K562 treated with DMSO at 1 percent for 24 hours (cell line): ENCODE measurements around the gene CEP170B. TPM values are rescaled to one million over a fixed set of nuclear protein-coding genes. Genes with fewer than 3 reads are reported as not detected.

Source experiments
- total RNA-seq: library from RNA; unstranded; fragments of 300-600 nt; gene quantifications from 2 replicates; pipeline ENCODE4 v1.2.3, GENCODE V29; 2022; ENCODE audit warnings: low read depth; ENCODE audit not compliant: insufficient read depth

Gene CEP170B
- total RNA-seq: 6.0 and 6.9 TPM in 2 replicates

DNA sequence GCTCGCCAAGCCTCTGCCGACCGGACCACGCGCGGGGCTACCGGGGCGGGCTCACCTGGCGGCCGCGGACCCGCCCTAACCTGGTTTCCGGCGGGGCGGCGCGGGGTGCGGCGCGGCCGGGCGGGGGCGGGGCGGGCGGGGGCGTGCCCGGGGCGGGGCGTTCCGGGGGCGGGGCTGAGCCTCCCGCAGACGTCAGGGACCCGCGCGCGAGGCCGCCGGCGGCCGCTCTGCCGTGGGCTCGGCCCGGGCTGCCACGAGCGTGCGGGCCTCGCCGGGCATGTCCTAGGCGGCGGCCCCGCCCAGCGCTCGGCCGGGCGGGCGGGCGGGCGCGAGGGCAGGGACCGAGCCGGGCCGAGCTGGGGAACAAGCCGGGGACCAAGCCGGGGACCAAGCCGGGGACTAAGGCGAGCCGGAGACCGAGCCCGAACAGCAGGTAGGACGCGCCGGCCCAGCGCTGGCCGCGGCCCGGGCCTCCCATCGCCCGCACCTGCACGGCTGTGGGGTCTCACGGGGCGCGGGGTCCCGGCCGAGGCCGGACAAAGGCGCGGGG, at the start of gene CEP170B:
TSS of gene CEP170B (plus strand) at position 188 of the 550 bp plus-strand sequence. CDS start 3,183 bp downstream, outside the sequence.

DNA sequence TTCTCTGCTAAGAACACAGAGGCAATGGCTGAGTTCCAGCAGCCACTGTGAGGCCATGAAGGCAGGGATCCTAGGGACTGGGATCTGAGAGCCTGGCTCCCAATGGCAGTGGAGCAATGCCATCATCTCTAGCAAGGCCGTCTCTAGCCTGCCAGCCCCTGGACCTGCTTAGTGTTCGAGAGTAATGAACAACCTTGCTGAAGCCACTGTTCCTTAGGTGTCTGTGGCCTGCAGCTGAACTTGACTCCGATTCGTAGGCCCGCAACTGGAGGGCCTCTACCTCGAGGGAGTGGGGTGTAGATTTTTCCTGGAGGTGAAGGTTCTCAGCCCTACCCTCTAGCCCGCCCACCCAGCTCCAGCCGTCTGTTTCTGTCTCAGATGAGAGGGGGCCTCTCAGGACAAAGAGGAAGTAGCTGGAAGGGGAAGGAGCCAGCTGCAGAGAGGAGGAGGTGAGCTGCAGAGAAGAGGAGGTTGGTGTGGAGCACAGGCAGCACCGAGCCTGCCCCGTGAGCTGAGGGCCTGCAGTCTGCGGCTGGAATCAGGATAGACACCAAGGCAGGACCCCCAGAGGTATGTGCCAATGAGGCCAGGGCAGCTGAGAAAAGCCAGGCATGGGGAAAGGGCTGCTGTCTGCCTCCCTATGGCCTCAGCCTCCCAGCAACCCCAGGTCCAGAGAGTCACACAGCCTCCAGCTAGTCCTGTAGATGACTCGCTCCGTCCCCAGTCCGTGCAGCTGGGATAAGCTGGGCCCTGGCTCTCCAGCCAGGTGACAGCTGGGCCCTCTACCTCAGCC, 59.5 kb downstream of the CEP170B start, which contains the start of gene PLD4:
TSS of gene PLD4 (plus strand) at position 459 of the 793 bp plus-strand sequence. CDS start 2,262 bp downstream, outside the sequence.

Other genes starting within 250 kb of the CEP170B start
- 15.6 and 16.3 TPM in 2 replicates for gene INF2, start 175.7 kb upstream of the CEP170B start, total RNA-seq
- gene ADSS1, start 141.0 kb upstream of the CEP170B start, total RNA-seq: 16.5 and 16.8 TPM in 2 replicates
- gene SIVA1, start 112.1 kb upstream of the CEP170B start, total RNA-seq: 152 and 169 TPM in 2 replicates
- 123 and 125 TPM in 2 replicates for gene AKT1, start 69.5 kb upstream of the CEP170B start, total RNA-seq
- 12.2 and 13.7 TPM in 2 replicates for gene ZBTB42, start 64.2 kb upstream of the CEP170B start, total RNA-seq
- 0.25 and 0.29 TPM in 2 replicates for gene PLD4, start 59.6 kb downstream of the CEP170B start, total RNA-seq
- 0.05 and 0.20 TPM in 2 replicates for gene AHNAK2, start 113.1 kb downstream of the CEP170B start, total RNA-seq
- 3.0 and 3.5 TPM in 2 replicates for gene CLBA1, start 120.5 kb downstream of the CEP170B start, total RNA-seq
- 41.0 and 44.4 TPM in 2 replicates for gene CDCA4, start 155.8 kb downstream of the CEP170B start, total RNA-seq
- 2.7 and 3.0 TPM in 2 replicates for gene GPR132, start 200.2 kb downstream of the CEP170B start, total RNA-seq